Activated CD4-positive, CD25-positive, alpha-beta regulatory T cell treated with anti-CD3 and anti-CD28 coated beads, Interleukin-2, amount 50 U/mL, for 72 hours (primary cell): ENCODE results near the gene CHRNA1.
"Not testable (repeated sequence)": the region's sequence is repeated elsewhere in the genome, so short reads cannot be mapped to it uniquely, and the experiment has no call there.

Experiments used
- DNase-seq: peaks from one replicate; pipeline ENCODE4 v3.0.0; 2021

CHRNA1 gene

DNA sequence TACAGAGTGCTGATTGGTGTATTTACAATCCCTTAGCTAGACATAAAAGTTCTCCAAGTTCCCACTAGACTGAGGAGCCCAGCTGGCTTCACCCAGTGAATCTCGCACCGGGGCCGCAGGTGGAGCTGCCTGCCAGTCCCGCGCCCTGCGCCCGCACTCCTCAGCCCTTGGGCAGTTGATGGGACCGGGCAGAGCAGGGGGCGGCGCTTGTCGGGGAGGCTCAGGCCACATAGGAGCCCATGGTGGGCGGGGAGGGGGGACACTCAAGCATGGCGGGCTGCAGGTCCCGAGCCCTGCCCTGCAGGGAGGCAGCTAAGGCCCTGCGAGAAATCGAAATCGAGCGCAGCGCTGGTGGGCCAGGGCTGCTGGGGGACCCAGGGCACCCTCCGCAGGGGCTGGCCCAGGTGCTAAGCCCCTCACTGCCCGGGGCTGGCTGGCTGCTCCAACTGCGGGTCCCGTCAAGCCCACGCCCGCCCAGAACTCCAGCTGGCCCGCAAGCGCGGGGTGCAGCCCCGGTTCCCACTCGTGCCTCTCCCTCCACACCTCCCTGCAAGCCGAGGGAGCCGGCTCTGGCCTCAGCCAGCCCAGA, 54.8 kb downstream of the CHRNA1 start:
- not testable (repeated sequence) for DNase-seq

DNA sequence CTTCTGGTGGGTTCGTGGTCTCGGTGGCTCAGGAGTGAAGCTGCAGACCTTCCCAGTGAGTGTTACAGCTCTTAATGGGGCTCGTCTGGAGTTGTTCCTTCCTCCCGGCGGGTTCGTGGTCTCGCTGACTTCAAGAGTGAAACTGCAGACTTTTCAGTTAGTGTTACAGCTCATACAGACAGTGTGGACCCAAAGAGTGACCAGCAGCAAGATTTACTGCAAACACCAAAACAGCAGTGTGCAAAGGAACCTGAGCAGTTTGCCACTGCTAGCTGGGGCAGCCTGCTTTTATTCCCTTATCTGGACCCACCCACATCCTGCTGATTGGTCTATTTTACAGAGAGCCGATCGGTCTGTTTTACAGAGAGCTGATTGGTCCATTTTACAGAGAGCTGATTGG, 55.6 kb downstream of the CHRNA1 start:
- DNase-seq, result no peak

DNA sequence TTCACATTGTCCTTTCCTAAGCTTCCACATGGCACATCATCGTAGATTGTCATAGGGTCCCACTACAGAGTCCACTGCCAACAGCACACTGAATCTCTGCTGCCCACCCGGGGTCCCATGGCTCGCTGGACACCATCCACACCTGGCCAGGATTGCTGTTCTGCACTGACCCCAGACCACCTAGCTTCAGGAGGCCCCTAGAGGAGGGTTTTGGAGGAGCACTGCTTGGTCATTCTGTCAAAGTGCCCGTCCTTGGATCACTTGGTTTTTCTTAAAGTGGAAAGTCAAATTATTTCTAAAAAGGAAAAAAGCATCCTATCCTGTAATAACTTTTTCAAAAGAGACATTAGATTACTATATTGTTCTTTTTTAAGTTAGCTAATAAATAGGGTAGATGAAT, 59.0 kb downstream of the CHRNA1 start:
- DNase-seq, result no peak

DNA sequence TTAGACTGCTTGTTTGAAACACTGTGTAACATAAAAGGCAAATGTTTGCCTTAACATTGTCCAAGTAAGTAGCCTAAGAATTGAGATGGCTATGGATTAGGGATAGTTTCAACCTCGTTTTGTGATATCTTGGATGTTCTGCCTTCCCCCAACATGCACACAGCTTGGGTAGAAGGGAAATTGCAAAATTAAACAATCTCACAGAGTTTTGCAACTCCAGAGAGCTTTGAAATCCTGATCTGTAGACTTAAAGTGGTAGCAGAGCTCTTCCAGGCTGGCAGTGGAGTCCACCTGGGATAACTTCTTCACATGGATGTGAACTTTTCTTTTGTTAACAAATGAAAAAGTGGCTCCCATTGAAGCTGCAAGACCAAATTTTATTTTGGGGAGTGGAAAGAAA, 59.6 kb downstream of the CHRNA1 start:
- DNase-seq, result no peak

DNA sequence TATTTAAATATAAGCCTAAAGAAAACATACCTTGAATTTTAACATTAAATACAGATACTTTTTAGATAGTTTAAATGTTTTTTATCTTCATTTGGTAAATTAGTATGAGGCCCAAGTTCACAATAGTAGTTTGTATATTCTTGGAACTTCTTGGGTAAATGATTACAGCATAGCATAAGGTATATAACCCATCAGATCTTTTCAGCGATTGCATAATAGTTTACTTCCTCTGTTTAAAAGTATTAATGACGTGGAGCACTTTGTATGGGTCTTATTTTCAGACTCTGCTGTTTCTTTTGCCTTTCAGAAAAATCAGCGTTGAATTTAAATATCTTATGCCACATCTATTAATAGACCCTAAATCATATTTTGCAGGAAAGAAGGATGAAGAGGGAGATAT, 60.2 kb downstream of the CHRNA1 start:
- DNase-seq, result no peak

DNA sequence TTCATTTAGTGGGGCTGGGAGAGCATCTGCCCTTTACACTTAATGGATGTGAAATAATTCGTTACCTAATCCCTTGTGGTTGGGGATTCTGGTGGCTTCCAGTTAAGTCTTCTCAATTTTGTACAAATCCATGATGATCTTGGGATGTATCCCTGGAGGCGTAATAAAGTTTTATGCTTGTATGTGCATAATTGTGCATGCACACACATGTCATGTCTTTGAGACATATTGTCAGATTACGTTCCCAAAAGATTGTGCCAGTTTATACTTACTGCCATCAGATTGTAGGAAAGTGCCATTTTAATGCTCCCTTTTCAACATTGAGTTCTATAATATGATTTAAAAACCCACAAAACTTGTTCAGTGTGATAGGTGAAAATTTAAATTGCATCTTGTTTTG, 60.8 kb downstream of the CHRNA1 start:
- DNase-seq, result no peak

DNA sequence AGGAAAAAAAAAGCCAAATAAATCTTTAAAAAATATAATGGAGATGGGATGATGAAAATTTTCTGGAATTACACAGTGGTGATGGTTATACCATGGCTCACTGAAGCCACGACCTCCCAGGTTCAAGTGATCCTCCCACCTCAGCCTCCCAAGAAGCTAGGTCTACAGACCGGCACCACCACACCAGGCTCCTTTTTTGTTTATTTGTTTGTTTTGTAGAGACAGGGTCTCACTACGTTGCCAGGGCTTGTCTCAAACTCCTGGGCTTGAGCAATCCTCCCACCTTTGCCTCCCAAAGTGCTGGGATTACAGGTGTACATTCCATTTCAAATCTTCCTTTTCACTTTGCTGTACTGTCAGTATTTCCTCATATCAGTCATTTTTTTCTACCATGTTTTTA, 61.7 kb downstream of the CHRNA1 start:
- DNase-seq, result no peak

DNA sequence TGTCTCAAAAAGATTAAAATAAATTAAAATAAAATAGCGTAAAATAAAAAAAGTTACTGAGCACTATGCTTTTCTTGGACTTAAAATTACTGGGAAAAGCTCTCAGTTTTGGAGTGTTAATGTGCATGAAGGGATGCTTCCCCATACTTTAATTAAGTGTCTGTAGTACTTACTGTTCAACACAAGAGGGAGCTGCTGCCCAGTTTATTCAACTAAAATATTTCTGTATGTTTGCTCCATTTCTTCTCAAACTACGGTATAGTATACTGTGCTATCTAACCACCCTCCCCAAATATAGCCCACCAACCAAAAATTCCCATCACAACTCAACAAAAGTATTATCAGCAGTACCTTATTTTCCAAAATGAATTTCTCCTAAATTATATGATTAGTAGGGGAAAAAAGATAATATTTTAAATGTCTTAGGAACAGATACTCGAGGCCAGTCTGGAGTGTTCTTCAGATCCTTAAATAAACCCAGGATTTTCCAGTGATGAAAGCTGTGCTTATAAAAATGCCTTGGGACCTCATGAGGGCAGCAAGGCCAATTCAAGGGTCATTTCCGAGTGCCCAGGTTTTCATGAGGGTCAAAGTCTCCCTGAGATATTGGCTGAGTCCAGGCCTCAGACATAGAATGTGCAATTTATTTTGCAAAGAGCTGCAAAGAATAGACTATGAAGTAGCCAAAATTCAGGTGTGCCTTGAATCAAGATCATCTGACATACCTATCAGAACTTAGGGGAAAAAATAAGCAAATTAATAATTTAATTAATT, 64.1 kb downstream of the CHRNA1 start:
- DNase-seq, result no peak
